ENCODE data around the gene CTAG1A.
"Not testable (repeated sequence)": the region's sequence is repeated elsewhere in the genome, so short reads cannot be mapped to it uniquely, and the experiment has no call there.

CTAG1A gene

DNA sequence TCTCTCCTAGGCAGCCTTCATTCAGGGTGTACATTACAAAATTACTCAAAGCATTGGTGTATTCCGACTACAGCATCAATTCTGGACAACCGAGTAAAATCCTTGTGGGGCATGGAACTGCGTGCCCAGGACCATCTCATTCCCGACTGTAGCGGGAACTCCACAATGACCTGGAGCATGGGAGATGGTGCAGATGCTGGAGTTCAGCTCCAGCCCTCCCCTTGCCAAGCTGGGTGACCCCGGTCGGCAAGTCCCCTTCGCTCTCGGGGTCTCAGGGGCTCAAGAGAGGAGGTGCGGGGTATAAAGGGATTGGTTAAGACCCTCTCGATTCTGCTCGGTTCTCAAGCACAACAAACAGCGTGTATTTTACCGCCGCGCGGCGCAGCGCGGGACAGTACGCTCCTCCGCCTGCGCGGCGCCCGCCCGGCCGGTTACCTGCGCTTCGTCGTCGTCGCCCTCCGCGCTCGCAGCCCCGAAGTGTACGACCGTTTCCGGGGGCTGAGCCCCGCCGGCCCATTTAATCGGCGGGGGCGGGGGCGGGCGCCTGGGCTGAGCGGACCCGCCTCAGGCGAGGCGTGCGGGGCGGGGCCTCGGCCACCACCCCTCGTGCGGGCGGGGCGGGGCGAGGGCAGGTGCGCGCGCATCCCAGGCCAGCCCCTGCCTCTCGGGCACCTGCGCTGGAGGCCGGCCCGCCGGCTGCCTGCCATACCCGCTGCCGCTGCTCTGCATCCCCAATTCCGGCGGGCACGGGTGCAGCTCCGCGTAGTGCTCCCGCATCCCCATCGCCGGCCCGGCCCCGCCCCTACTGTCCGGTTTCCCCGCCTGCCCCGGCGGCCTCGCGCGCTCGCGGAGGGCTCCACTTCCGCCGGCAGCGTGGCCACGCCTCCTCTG, 38.3 kb upstream of the CTAG1A start, which contains the start of gene G6PD:
Gene G6PD, minus strand, starts transcription at position 493 of the 891 bp plus-strand sequence. CDS start 691 bp downstream, outside the sequence.
- peaks cover 59% of the 10 kb centered on the region for H4K20me1 ChIP-seq
- peaks cover 23% of the 10 kb centered on the region for H3K9me3 ChIP-seq

DNA sequence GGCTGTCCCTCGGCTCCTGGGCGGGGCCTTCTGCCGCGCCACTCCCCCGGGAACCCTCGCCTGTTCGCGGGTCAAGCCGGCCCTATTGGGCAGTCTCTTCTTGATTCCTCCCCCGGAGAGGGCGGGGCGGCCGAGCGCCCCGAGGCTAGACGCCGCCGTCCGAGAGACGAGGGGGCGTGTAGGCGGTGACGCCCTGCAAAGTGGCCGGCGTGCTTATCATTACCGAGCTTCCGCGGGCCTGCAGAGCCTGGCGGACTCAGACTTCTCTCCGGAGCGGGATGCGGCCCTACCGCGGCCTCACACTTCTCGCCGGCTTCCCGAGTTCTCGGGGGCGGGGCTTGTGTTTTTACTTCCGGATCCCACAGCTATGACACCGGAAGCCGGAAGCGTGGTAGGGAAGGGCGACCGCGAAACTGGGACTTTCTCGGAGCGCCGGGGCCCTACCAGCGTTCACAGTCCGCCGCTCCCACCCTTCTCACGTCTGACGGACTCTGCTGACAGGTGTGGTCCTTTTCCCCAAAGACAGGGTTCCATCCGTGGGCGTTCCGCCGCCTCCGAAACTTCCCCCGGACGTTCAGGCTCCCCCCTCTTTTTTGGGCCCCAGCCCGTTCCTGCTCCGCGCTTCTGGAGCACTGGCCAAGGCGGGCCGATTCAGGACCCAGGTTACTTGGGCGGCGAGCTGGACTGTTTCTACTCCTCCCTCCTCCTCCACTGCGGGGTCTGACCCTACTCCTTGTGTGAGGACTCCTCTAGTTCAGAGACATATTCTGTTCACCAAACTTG, 37.5 kb upstream of the CTAG1A start, which contains the start of gene IKBKG:
Gene IKBKG, plus strand, starts transcription at position 376 of the 783 bp plus-strand sequence. CDS start 4,383 bp downstream, outside the sequence.
- H3K27me3 ChIP-seq = peaks cover 47% of the 10 kb centered on the region
- H3K27ac ChIP-seq = peak within 1 kb of the TSS; percentile 86
- H3K4me3 ChIP-seq = peak within 1 kb of the TSS; percentile 79
- H3K36me3 ChIP-seq = peaks cover 20% of the 10 kb centered on the region
- H3K9ac ChIP-seq = peak within 1 kb of the TSS; percentile 85
- peaks cover 54% of the 10 kb centered on the region for H3K4me1 ChIP-seq
- H3K4me2 ChIP-seq = peak within 1 kb of the TSS; percentile 84
- H3K9me3 ChIP-seq = peaks cover 23% of the 10 kb centered on the region
- peaks cover 58% of the 10 kb centered on the region for H4K20me1 ChIP-seq
- no peak for TF ChIP-seq Cebpa-rat (IDR thresholded peaks at IDR 0.05)

More for the DNA sequence above, 38.3 kb upstream of the CTAG1A start, which contains the start of gene G6PD:
- H3K4me1 ChIP-seq = peaks cover 62% of the 10 kb centered on the region
- H3K27me3 ChIP-seq = peaks cover 49% of the 10 kb centered on the region
- peak within 1 kb of the TSS; percentile 79 for H3K4me3 ChIP-seq
- TF ChIP-seq Cebpa-rat (IDR thresholded peaks at IDR 0.05) = no peak
- peak within 1 kb of the TSS; percentile 85 for H3K9ac ChIP-seq
- peak within 1 kb of the TSS; percentile 84 for H3K4me2 ChIP-seq
- peak within 1 kb of the TSS; percentile 86 for H3K27ac ChIP-seq
- peaks cover 14% of the 10 kb centered on the region; the same call in 1 of the 2 replicates for H3K36me3 ChIP-seq

DNA sequence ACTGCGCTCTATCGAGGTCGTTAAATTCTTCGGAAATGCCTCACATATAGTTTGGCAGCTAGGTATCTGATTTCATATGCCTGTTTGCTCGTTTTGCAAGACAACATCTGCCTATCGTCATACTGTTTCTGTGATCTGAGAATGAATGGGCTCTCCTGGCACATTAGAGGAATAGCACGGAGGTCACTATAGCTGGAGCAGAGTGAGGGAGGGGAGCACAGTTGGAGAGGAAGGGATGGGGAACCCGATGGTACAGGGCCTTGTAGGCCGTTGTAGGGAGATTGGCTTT, 37.0 kb upstream of the CTAG1A start:
- Histone ChIP-seq H3K27me3 (peaks cover 42% of the 10 kb centered on the region), H3K4me3 (peak overlapping the region; percentile 79), H3K27ac (peak overlapping the region; percentile 86), H3K4me1 (peaks cover 49% of the 10 kb centered on the region), H3K36me3 (peaks cover 21% of the 10 kb centered on the region), H3K4me2 (peak overlapping the region; percentile 75), H3K9me3 (peaks cover 23% of the 10 kb centered on the region), H3K9ac (peak overlapping the region; percentile 85), H4K20me1 (peaks cover 53% of the 10 kb centered on the region)
- no peak for TF ChIP-seq Cebpa-rat (IDR thresholded peaks at IDR 0.05)

DNA sequence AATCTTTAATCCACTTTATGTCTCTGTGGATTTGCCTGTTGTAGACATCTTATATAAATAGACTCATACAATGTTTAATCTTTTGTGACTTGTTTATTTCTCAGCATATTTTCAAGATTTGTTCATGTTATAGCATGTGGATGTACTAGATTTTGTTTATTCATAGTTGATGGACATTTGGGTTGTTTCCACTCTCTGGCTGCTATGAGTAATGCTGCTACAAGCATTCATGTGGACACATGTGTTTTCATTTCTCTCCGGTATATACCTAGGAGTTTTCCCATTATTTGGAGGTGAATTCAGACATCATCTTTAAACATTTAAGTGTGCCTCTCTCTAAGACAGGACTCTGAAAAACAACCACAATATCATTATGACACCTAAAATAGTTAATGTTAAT, 35.2 kb upstream of the CTAG1A start:
- no peak overlapping the region for H3K9ac ChIP-seq
- H3K27me3 ChIP-seq = peaks cover 48% of the 10 kb centered on the region
- TF ChIP-seq Cebpa-rat (IDR thresholded peaks at IDR 0.05) = no peak
- H3K27ac ChIP-seq = no peak overlapping the region
- no peak overlapping the region for H3K4me3 ChIP-seq
- peaks cover 31% of the 10 kb centered on the region for H3K4me1 ChIP-seq
- no peak overlapping the region for H3K4me2 ChIP-seq
- peaks cover 35% of the 10 kb centered on the region for H3K36me3 ChIP-seq
- peaks cover 23% of the 10 kb centered on the region for H3K9me3 ChIP-seq
- H4K20me1 ChIP-seq = peaks cover 57% of the 10 kb centered on the region

DNA sequence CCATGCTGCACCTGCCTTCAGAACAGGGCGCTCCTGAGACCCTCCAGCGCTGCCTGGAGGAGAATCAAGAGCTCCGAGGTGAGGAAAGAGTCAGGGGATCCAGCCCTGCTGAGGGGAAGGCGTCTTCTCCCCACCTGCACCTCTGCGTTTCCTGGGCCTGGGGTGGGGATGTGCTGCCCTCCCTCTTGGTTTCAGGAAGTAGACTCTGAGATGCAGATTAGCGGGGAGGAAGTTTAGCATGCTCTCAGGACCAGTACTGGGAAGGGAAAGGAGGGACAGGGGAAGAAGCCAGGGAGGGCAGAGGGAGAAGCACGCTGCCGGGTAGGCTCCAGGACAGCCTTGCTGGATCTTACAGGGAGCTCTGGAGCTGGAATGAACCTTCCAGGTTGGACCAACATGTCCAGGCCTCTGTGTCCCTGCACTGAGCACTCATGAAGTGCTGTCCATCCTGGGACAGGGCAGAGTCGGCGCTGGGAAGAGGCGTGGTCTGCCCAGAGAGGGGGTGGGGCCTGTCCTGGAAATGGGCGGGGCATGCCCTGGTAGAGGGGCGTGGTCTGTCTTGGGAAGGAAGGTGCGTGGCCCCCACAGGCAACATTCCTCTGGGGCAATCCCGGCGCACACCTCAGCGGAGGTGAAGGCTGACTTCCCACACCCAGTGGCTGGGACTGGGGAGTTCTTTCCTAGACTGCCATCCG, 32.7 kb upstream of the CTAG1A start:
- Histone ChIP-seq H3K4me1 (peaks cover 16% of the 10 kb centered on the region), H4K20me1 (peaks cover 57% of the 10 kb centered on the region), H3K36me3 (peaks cover 43% of the 10 kb centered on the region), H3K27me3 (peaks cover 55% of the 10 kb centered on the region)
- H3K9me3 ChIP-seq, H3K27ac ChIP-seq, H3K4me2 ChIP-seq, H3K4me3 ChIP-seq, H3K9ac ChIP-seq: not testable (repeated sequence)

DNA sequence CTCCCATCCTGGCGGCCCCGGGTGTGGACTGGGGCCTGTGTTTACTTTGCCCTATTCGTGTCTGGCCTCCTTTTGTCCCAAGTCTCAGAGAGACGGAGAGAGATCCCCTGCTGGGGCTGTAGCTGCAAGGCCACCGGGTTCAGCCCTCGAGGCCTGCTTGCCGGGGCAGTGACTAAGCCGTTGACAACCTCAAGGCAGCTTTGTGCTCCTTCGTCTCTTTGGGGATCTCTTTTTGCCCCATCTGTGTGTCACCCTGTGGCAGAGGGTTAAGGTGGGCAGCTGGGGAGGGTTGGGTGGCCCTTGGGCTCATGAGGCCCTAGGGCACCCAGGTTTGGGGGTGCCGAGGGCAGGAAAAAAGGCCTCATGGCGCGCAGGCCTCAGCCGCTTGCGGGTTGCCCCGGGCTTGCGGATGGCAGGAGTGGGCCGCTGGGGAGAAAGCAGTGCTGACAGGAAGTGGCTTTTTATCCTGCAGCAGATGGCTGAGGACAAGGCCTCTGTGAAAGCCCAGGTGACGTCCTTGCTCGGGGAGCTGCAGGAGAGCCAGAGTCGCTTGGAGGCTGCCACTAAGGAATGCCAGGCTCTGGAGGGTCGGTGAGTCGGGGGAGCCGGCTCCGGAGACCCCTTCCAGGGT, 26.8 kb upstream of the CTAG1A start:
- not testable (repeated sequence) for H3K4me2 ChIP-seq

DNA sequence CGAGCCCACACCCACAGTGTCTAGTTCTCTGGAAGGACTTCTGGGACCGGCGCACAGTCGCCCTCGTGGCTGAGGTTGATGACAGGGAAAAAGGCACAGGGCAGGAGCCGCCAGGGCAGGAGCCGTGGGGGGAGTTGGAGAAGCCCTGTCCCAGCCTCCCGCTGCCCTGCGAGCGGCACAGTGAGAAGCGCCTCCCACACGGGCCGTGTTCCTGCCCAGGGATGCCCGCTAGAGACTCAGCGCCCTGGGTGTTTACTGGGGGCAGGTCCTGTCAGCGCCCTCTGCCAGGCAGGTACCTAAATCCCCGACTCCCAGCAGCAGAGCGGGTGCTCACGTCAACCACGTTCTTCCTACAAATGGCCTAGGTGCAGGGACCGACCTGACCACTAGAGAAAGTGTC, 26.0 kb upstream of the CTAG1A start:
- peaks cover 16% of the 10 kb centered on the region; the same call in 1 of the 2 replicates for H3K27me3 ChIP-seq
- not testable (repeated sequence) for H3K4me2 ChIP-seq, H3K9ac ChIP-seq, H3K4me1 ChIP-seq, H4K20me1 ChIP-seq, H3K4me3 ChIP-seq, H3K27ac ChIP-seq, H3K9me3 ChIP-seq
- H3K36me3 ChIP-seq = peaks cover 18% of the 10 kb centered on the region

More for the DNA sequence above, 26.8 kb upstream of the CTAG1A start:
- not testable (repeated sequence) for H3K27ac ChIP-seq, H3K9ac ChIP-seq, H3K9me3 ChIP-seq, H3K4me3 ChIP-seq, H3K4me1 ChIP-seq, H4K20me1 ChIP-seq
- Histone ChIP-seq H3K36me3 (peaks cover 25% of the 10 kb centered on the region), H3K27me3 (peaks cover 23% of the 10 kb centered on the region)

DNA sequence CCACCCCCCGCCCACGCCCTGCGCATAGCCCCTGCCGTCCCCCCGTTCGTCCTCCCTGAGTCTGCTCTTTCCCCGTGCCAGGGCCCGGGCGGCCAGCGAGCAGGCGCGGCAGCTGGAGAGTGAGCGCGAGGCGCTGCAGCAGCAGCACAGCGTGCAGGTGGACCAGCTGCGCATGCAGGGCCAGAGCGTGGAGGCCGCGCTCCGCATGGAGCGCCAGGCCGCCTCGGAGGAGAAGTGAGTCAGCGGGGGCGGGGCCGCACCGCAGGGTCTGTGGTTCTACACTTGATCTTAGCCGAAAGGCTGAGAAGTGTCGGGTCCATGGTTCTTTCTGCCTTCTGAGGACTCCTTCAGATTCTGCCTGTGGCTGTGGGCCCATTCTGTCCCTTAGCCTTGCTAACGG, 24.6 kb upstream of the CTAG1A start:
- not testable (repeated sequence) for H3K9me3 ChIP-seq, H3K4me3 ChIP-seq, H4K20me1 ChIP-seq, H3K27ac ChIP-seq, H3K36me3 ChIP-seq, H3K27me3 ChIP-seq, H3K4me1 ChIP-seq, H3K9ac ChIP-seq, H3K4me2 ChIP-seq

DNA sequence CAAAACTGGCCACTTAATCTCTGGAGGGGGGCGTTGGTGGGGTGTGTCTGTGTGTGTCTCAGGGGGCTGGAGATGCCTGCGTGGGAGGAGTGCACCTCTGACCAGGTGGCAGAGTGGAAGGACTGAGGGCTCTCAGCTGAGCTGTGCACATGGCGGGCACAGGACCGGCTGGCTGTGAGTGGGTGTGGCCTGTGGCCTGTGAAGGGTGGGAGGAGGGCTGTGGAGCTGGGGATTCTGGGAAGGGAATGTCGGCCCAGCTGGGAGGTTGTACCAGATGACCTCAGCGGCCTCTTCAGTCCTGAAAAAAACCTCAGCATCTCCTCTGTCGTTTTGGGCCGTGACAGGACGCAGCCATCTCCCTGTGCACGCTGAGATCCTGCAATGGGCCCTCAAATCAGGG, 22.6 kb upstream of the CTAG1A start:
- not testable (repeated sequence) for H3K4me1 ChIP-seq, H4K20me1 ChIP-seq, H3K27me3 ChIP-seq, H3K9ac ChIP-seq, H3K4me2 ChIP-seq, H3K4me3 ChIP-seq, H3K9me3 ChIP-seq, H3K36me3 ChIP-seq, H3K27ac ChIP-seq

DNA sequence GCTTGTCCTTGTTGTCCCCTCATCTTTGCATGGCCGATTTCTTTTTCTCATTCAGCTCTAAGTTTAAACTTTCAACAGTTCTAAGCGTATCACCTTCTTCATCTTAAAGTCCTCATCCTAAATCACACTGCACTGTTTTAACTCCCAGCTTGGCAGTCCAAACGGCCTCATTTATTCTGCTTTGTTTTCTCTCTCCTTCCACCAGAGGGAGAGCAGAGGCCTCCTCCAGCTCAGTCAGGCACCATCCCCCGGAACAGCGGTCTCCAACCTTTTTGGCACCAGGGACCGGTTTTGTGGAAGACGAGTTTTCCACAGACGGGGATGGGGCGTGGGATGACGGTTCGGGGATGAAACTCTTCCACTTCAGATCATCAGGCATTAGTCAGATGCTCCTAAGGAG, 14.6 kb upstream of the CTAG1A start:
- not testable (repeated sequence) for H3K27ac ChIP-seq, H3K4me3 ChIP-seq, H3K4me1 ChIP-seq, H3K4me2 ChIP-seq, H3K36me3 ChIP-seq, H4K20me1 ChIP-seq, H3K9me3 ChIP-seq, H3K27me3 ChIP-seq, H3K9ac ChIP-seq

DNA sequence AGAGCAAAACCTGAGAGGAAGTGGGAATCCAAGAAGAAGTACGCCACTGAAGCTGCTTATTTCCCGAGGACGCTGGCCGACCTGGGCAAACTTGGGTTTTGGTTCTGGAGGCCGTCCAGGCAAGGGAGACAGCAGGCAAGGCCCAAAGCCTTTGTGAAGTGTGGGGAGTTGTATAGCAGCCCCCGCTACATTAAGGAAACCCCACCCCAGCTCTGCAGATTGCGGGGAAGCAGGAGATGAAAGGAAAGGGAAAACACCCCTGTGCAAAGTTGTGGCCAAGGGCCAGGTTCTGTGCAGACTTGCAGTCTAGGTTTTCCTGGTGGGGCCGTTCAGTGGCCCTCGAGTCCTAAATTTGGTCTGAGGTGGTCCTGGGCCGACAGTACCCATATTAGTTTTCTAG, 11.9 kb upstream of the CTAG1A start:
- H3K27me3 ChIP-seq, H3K4me2 ChIP-seq, H3K4me3 ChIP-seq, H3K27ac ChIP-seq, H3K9me3 ChIP-seq, H3K36me3 ChIP-seq, H4K20me1 ChIP-seq, H3K9ac ChIP-seq, H3K4me1 ChIP-seq: not testable (repeated sequence)

DNA sequence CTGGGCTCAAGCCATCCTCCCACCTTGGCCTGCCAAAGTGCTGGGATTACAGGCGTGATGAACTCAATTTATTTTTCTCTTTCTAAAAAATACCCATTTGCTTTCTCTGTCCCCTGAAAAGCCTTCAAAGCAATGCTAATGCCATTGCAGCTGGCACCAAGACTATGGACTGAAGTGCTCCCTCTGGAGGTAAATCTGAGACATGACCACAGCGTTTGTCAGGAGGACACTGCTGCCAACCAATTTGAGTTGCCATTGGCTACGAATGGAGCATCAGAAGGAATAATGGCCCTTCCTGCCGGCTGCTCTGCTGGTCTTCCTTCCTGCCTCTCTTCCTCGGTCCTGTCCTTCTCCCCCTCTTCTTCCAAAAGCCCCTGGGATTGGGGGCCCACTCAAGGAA, 9.9 kb upstream of the CTAG1A start:
- not testable (repeated sequence) for H3K9me3 ChIP-seq, H3K27ac ChIP-seq, H3K36me3 ChIP-seq, H3K4me2 ChIP-seq, H3K27me3 ChIP-seq, H3K4me1 ChIP-seq, H3K9ac ChIP-seq, H3K4me3 ChIP-seq, H4K20me1 ChIP-seq

DNA sequence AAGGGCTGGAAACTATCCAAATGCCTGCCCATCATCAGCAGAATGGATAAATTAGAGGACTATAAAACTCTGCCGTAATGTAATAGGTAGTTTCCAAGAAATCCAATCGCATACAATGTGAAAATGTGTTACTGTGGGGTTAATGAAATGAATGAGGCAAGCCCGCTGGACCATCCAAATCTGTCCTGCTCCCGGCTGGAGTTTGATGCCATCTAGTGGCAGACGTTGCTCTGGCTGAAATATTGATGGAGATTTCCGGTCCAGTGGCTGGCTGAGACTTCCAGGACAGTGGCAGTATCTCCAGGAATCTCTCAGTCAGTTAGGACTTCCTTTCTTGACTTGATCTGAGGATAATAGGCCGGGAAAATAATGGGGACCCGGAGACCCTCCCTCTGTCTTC, 1.9 kb upstream of the CTAG1A start:
- not testable (repeated sequence) for H3K36me3 ChIP-seq, H3K9me3 ChIP-seq, H3K4me3 ChIP-seq, H3K9ac ChIP-seq, H3K4me1 ChIP-seq, H3K27ac ChIP-seq, H3K4me2 ChIP-seq, H3K27me3 ChIP-seq, H4K20me1 ChIP-seq

All from BLaER1 (cell line).